GM19438 (cell line): ENCODE data around the gene AADACL4.
A peak's percentile ranks its signal among the peaks of the same experiment; 100 is the strongest.
"Not testable (repeated sequence)": the region's sequence is repeated elsewhere in the genome, so short reads cannot be mapped to it uniquely, and the experiment has no call there.

Experiments used
- ATAC-seq: cut with Tn5 transposase; IDR thresholded peaks from one replicate; pipeline ENCODE4 v1.9.1; 2021; ENCODE audit warnings: low read depth; ENCODE audit not compliant: unreplicated experiment

The AADACL4 gene

DNA sequence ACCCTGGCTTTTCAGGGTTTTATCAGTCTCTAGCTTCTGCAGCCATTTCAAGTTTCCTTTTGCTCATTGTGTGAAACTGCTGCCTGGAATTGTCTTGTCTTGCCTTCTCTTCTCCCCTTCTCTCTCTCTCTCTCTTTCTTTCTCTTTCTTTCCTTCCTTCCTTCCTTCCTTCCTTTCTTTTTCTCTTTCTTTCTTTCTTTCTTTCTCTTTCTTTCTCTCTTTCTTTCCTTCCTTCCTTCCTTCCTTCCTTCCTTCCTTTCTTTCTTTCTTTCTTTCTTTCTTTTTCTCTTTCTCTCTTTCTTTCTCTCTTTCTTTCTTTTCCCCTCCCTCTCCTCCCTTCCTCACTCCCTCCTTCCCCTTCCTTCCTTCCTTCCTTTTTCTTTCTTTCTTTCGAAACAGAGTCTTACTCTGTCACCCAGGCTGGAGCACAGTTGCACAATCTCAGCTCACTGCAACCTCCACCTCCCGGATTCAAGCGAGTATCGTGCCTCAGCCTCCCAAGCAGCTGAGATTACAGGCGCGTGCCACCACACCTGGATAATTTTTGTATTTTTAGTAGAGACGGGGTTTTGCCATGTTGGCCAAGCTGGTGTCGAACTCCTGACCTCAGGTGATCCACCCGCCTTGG lies 14.1 kb downstream of the AADACL4 start:
- not testable (repeated sequence) for ATAC-seq

DNA sequence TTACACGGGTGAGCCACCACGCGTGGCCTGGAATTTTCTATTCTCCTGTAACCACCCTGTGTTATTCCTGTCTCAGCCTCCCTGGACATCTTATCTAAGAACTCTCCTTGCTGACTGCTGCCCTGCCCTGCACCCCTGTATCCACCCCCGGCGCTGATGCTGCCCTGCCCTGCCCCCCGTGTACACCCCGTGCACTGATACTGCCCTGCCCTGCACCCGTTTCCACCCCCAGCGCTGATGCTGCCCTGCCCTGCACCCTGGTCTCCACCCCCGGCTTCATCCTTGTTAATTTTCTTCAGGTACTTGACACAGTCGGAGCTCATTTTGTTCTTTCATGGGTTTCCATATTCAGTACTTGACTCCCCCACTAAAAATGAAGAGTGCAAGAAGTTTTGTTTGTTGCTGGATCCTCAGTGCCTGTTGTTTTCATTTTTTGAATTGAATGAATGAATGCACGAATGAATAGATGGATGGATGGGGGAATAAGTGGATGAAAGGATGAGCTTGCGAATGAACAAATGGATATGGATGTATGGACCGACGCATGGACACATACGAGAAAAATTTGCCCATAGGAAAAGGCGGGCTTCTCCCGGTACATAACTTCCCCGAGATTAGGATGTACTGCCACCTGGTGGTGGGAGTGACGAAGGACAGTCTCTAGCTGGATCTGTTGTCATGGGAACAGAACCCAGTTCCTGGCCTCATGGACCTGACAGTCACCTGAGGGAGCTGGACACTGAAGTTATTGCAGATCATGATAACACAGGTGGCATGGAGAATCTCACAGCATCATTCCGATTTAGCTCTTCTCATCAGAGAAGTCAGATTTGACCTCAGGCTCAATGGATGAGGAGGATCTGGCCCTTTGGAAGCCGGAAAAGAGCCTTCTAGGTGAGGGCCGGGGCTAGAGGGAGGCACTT lies 14.9 kb downstream of the AADACL4 start:
- ATAC-seq = peak; percentile 85

DNA sequence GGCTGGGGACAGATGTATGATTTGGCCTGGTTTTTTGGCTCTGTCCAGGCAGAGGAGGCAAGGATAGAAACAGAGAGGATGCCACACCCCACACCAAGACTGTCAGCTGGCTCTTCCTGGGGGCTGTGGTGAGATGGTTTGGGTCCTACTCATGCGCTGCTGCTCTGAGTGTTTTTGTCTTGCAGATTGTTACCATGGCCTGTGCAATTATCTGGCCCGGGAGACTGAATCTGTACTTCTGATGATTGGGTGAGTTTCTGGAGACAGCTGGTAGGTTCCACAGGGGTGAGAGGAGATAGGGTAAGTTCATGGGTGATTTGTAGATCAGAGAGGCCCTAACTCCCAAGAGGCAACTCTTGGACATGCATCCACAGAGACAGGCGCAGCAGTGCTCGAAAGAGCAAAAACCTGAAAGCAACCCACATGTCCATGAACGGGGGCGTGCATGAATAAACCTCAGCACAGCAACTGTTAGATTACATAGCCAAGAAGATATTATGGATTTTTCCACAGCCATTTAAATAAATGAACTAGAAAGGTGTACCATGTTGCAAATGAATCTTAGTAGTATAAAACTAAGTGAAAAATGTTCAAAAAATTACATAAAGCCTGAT lies 17.8 kb downstream of the AADACL4 start:
- ATAC-seq = no peak

DNA sequence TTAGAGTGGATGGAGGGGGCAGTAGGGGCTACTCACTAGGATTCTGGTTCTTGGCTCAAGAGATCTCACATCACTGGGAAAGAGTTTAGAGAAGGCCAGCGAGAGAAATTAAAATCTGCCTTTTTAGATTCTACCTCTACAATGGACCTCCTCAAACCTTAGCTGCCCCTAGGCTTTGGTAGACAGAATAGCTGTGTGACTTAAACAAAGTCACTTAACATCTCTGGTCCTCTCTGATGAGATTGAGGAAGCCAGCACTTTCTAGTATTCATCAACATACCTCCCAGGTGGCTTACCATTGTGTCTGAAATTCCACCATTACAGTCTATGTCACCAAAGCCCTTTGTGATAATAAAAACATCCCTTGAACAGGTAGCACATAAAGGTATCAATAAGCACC lies 18.7 kb downstream of the AADACL4 start:
- ATAC-seq = no peak

DNA sequence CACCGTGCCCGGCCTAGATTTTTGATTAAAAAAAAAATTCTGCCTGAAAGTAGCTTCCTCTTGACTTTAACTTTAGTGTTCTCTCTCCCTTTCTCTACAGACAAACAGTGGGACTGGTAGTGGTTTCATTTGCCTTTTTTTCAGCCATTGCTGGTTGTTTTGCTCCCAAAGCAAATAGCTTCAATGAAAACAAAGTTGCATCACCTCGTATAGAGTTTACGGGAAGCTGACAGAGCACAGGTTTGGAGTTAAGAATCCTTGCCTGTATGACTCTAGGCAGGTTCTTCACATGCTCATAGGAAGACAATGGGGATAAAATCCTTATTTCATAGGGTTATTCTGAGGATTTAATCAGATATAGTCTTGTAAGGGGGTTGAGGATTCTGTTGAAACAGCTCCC lies 21.6 kb downstream of the AADACL4 start:
- ATAC-seq = no peak

DNA sequence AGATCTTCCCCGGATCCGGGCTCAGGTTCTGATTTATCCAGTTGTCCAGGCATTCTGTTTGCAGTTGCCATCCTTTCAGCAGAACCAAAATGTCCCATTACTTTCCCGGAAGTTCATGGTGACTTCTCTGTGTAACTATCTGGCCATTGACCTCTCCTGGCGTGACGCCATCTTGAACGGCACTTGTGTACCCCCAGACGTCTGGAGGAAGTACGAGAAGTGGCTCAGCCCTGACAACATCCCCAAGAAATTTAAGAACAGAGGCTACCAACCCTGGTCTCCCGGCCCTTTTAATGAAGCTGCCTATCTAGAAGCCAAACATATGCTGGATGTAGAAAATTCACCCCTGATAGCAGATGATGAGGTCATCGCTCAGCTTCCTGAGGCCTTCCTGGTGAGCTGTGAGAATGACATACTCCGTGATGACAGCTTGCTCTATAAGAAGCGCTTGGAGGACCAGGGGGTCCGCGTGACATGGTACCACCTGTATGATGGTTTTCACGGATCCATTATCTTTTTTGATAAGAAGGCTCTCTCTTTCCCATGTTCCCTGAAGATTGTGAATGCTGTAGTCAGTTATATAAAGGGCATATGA lies 22.4 kb downstream of the AADACL4 start:
- ATAC-seq = no peak

DNA sequence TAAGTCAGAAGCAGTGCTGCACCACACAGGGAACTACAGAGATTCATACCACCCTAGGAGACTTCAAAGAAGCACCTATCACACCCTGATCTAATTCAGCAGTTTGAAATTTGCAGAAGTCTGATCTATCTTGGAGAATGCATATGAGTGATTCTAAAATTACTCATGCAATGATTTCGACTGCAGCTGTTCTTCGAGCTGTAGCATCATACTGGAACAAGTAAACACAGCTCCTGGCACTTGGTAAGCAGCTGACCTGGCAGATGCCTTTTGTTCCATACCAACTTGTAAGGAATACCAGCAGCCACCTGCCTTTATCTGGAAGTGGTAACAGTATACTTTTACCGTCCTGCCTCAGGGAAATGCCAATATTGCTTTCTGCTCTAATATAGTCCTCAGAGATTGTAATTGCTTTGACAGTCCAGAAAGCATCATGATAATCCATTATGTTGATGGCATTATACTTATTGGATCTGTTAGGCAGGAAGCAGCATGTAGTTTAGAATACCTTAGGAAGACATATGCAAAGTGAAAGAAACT lies 25.7 kb downstream of the AADACL4 start:
- no peak for ATAC-seq

DNA sequence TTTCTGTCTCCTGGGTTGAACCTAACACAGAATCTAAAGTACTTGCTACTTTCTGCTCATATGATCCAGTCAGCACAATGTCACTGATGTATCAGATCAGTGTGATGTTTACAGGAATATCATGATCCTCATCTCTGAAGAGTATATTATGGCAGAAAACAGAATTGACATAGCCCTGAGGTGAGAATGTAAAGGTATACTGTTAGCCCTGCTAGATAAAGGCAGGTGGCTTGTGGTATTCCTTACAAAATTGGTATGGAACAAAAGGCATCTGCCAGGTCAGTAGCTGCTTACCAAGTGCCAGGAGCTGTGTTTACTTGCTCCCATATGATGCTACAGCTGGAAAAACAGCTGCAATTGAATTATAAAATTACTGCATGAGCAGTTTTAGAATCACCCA lies 30.5 kb downstream of the AADACL4 start:
- no peak for ATAC-seq

DNA sequence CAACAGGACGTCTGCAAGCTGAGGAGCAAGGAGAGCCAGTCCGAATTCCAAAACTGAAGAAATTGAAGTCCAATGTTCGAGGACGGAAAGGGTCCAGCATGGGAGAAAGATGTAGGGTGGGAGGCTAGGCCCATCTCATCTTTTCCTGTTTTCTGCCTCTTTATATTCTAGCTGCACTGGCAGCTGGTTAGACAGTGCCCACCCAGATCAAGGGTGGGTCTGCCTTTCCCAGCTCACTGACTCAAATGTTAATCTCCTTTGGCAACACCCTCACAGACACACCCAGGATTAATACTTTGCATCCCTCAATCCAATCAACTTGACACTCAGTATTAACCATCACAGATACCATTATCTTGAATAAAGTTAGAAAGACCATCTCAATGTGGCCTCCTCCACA lies 32.2 kb downstream of the AADACL4 start:
- ATAC-seq = not testable (repeated sequence)

DNA sequence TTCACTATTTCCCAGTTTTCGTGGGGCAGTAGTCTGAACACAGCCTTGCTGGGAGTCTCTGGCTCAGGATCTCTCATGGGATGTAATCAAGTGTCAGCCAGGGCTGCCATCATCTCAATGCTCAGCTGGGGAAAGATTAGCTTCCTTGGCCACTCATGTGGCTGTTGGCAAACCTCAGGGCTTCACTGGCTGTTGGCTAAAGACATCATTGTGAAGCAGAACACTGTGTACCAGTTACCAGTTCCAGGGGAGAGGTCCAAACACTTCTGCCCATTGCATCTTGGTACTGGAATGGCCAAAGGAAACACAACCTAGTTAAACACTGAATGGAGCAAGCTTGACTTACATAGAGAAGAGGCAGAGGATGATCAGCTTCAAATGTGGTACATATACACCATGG lies 33.7 kb downstream of the AADACL4 start:
- ATAC-seq = no peak

DNA sequence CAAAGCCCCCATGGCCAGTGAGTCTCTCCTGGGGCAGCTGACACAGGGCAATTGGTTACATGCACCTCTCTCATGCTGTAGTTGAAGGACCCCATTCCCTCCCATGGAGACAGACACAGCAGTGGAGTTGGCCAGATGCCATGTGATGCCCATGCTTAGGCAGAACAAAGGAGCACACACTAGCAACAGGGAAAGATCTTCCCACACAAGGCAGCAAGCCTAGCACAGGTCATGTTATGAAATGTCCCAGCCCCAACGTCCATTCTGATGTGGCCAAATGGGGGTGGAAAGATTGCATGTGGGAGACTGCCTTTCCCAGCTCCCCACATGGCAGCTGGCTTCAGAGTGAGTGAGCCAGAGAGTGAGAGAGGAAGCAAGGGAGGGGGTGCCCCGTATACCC lies 34.5 kb downstream of the AADACL4 start:
- ATAC-seq = no peak

DNA sequence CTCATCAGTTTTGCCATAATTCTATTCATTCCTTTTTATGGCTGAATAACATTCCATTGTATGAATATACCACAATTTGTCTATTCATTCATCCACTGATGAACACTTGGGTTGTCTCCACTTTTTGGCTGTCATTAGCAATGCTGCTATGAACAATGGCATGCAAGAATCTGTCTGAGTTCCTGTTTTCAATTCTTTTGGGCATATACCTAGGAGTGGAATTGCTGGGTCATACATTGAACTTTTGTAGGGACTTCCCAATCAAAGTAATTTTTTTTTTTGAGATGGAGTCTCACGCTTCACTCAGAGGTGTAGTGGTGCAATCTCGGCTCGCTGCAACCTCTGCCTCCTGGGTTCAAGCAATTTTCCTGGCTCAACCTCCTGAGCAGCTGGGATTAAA lies 34.9 kb downstream of the AADACL4 start:
- no peak for ATAC-seq

DNA sequence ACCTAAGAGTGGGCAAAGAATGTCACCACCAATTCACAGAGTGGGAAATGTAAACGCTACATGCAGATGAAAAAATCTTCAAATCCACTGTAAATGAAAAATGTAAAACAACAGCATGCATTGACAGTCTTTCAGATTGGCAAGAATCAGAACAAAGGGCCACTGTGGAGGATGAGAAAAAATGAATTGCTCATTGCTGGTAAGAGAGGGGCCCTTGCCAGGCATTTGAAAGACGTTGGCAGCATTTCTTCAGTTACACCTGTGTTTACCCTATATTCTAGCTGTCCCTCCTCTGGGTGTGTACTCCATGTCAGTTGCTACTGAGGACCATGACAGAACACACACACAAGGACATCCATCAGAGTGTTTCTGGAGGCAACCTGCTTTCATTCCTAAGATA lies 46.3 kb downstream of the AADACL4 start:
- ATAC-seq = no peak

DNA sequence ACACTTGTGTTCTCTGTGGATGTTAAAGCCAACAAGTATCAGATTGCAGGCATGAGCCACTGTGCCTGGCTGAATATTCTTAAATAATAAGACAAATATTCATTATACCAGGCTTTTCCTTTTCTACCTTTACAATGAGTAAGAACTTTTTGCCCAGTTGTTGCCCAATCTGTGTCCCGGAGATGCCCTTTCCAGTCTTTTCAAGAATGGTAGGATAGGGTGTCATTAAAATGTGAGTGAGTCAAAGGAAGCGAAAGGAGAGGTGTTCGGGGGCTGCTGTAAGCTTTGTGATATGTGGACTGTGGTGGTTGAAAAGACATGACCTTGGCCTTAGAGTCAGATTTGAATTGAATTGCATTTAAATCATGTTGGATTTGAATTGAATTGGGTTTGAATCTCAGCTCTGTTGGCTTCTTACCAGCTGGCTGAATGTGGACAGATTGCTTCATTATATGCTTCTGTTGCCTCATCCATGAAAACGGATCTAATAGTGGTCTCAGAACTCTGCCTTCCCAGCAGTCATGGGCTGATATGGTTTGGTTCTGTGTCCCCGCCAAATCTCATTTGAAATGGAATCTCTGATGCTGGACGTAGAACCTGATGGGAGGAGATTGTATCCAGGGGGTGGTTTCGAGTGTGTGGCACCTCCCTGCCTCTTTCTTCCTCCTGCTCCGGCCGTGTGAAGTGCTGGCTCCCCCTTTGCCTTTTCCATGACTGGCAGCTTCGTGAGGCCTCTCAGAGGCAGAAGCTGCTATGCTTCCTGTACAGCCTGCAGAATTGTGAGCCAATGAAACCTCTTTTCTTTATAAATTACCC lies 49.3 kb downstream of the AADACL4 start:
- ATAC-seq = no peak

DNA sequence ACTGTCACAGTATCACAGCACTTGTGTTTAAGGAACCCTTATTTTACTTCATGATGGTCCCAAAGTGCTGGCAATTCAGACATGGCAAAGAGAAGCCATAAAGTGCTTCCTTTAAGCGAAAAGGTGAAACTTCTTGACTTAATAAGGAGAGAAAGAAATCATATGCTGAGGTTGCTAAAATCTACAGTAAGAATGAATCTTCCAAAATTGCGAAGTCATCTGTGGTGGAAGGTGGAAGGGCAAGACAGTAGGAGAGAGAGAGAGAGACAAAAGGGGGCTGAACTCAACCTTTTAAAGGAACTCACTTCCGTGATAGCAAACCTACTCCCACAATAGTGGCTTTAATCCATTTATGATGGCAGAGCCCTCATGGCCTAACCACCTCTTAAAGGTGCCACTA lies 52.8 kb downstream of the AADACL4 start:
- ATAC-seq = no peak

DNA sequence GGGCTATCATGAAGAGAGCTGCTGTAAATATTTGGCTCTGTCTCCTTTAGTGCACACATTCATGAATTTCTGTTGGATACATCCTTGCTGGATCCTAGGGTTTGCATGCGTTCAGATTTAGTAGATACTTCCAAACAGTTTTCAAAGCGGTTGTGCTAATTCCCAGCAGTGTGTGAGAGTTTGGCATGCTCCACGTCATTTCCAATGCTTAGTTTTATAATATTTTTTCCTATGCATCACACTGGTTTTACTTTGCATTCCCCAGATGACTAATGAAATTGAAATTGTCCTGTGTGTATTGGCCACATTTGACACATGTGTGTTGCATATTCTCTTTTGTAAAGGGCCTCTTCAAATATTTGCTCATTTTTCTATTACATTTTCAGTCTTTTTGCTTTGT lies 53.5 kb downstream of the AADACL4 start:
- no peak for ATAC-seq

DNA sequence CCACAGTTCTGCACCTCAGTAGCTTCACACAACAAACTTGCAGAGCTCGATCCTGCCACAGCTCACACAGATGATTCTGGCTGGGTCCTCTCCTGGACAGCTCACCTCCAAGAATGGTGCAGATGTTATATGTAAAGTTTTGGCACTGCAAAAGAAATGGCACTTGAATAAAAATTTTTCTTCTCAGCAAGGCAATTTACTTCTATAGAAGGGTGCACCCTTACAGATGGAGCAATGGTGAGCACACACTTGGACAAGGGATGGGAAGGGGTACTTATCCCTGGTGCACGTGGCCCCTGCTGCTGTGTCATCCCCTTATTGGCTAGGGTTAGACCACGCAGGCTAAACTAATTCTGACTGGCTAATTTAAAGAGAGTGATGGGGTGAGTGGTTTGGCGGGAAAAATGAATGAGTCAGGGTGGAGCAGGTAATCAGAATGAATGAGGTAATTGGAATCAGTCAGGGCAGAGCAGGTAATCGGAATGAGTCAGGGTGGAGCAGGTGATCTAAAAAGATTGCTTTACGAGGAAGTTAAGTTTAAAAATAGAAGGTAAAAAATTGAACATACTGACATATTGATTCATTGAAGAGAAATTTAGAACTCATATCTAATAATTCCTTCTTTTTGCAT lies 60.1 kb downstream of the AADACL4 start:
- no peak for ATAC-seq

DNA sequence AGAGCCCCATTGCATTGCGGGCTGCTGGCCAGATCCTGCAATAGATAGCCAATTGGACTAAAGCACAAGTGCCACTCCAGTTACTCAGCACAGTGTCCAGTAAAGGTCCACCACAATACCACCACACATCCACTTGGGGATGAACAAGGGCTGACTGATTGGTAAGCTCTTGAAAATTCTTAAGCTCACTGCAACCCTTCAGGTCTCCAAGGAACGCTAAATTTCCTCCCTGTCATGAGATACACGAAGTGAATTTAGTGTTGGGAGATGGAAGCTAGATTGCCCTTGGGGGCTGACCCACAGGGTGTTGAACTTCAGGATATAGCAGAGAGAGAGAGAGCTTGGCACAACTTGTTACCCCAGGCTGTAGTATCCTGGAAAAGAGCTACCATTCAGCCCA lies 62.2 kb downstream of the AADACL4 start:
- ATAC-seq = no peak

DNA sequence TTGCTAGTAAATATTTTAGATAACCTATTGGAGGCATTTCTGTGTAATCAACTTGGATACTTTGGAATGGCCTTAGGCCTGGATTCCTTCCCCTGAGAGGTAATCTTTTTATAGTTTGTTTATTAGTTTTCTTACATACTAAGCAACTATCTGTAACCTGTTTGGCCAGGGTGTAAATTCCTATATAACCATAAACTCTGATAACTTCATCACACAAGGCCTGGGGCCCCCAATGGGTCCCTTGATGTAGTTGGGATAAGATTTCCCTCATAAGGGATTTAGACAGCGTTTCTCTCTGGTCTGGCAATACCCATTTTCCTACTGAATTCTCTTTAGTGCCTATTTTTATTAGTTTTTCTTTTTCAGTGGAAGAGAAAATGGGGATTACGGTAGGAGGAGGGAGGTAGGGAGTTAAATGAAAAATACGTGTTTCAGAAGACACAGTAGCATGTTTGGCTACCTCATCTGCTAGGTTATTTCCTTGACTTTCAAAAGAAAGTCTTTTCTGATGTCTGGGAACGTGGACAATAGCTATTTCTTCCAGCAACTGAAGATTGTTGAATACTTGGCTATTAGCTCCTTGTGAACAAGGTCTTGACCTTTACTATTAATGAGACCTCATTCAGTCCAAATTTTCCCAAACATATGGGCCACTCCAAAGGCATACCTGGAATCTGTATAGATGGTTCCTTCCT lies 64.7 kb downstream of the AADACL4 start:
- ATAC-seq = no peak
